ENCODE data around the gene TOX3.

TOX3 gene

GRCh38 chr16:52489894-52490293, 57.0 kb downstream of the TOX3 start:
- no peak for DNase-seq

- DNase-seq = no peak
Observed at GRCh38 chr16:52488837-52489289, 58.1 kb downstream of the TOX3 start.

- no peak for DNase-seq
Observed at GRCh38 chr16:52487849-52488457, 59.0 kb downstream of the TOX3 start.

- DNase-seq = no peak
Observed at GRCh38 chr16:52480237-52480636, 66.7 kb downstream of the TOX3 start.

GRCh38 chr16:52476111-52476510, 70.8 kb downstream of the TOX3 start:
- DNase-seq = no peak

GRCh38 chr16:52474679-52475078, 72.3 kb downstream of the TOX3 start:
- DNase-seq = no peak

GRCh38 chr16:52473096-52473495, 73.8 kb downstream of the TOX3 start:
- DNase-seq = no peak

- no peak for DNase-seq
Observed at GRCh38 chr16:52471650-52472370, 75.1 kb downstream of the TOX3 start.

GRCh38 chr16:52470585-52470984, 76.4 kb downstream of the TOX3 start:
- no peak for DNase-seq

- no peak for DNase-seq
Observed at GRCh38 chr16:52469775-52470174, 77.2 kb downstream of the TOX3 start.

GRCh38 chr16:52469091-52469490, 77.9 kb downstream of the TOX3 start:
- no peak for DNase-seq

- no peak for DNase-seq
Observed at GRCh38 chr16:52467753-52468152, 79.2 kb downstream of the TOX3 start.

GRCh38 chr16:52466994-52467393, 79.9 kb downstream of the TOX3 start:
- no peak for DNase-seq

GRCh38 chr16:52465711-52466267, 81.2 kb downstream of the TOX3 start:
- no peak for DNase-seq

GRCh38 chr16:52463904-52464303, 83.0 kb downstream of the TOX3 start:
- DNase-seq = no peak

- DNase-seq = no peak
Observed at GRCh38 chr16:52462816-52463215, 84.1 kb downstream of the TOX3 start.

GRCh38 chr16:52460639-52461178, 86.2 kb downstream of the TOX3 start:
- DNase-seq = no peak

- no peak for DNase-seq
Observed at GRCh38 chr16:52456368-52456767, 90.6 kb downstream of the TOX3 start.

- DNase-seq = no peak
Observed at GRCh38 chr16:52455549-52456277, 91.2 kb downstream of the TOX3 start.

GRCh38 chr16:52453644-52454043, 93.3 kb downstream of the TOX3 start:
- no peak for DNase-seq

- no peak for DNase-seq
Observed at GRCh38 chr16:52451971-52452421, 94.9 kb downstream of the TOX3 start.

GRCh38 chr16:52450916-52451315, 96.0 kb downstream of the TOX3 start:
- DNase-seq = no peak

GRCh38 chr16:52450241-52450640, 96.7 kb downstream of the TOX3 start:
- no peak for DNase-seq
